Left forelimb (tissue), 1 donor: ENCODE measurements around the gene AP1B1.
A peak's percentile ranks its signal among the peaks of the same experiment; 100 is the strongest.

ENCODE experiments used
- DNase-seq: peaks from one replicate; pipeline ENCODE4 v3.0.0-alpha.2; 2018; ENCODE audit warnings: low spot score

AP1B1 gene

DNA sequence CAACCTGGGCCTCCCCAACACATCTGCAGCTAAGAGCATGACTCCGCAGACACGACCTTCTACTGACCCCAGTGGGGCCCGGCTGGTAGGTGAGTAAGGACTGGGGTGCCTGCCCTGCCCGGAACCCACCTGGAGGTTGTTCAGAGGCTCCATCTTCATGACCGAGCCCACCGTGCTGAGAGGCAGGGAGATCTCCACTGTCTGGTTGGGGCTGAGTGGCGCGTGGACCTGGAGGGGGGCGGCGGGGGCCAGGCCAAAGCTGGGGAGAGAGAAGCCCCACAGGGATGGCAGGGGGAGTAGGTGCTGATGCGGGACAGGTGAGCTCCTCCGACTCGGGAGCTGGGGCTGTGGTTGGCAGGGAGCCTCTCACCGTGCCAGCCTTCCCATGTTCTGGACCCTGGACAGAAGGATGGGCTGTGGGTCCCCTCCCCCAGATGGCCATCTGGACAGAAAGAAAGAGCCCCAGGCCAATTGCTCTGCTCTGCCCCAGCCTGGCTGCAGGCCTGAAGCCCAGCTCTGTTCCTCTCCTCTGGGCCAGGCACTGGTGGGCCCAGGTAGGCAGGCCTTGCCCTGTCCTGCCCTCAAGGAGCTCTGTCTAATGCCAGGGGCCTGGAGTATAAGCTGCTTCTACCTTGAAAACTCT lies 56.6 kb downstream of the AP1B1 start:
- DNase-seq, result no peak

- no peak for DNase-seq
Measured at GRCh38 chr22:29331213-29331612, 57.2 kb downstream of the AP1B1 start.

DNA sequence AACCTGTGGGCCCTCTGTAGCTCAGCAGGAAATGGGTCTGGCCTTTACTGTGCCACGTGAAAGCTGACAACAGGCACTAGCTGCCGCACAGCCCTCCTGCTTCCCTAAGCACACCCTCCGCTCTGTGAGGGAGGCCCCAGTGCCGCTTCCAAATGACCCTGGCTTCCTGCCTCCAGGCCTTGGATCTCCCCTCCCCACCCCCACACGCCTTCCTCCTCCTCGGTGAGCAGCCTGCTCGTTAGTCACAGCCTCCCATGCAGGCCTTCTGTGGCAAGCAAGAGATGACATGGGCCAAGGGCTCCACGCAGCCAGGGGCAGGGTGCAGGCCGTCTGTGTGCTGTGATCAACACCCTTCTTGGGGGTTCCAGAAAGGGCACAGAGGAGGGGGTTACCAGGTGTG lies 57.6 kb downstream of the AP1B1 start:
- no peak for DNase-seq

- no peak for DNase-seq
Measured at GRCh38 chr22:29330291-29330690, 58.1 kb downstream of the AP1B1 start.

DNA sequence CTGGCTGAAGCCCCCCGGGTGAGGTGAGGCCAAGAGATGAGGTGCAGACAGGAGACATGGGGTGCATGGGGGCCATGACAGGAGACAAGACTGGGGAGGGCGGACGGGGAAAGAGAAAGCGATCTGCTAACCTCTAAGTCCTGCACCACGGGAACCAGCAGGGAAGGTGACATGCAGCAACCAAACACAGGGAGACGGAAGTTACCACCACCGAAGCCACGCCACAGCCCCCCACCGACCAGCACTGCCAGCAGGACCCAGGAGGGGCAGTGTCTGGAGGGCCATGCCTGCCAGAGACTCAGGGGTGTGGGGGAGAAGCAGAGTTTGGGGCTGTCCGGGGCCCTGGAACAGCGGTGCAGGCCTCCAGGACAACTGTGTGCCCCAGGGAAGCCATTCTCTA lies 58.8 kb downstream of the AP1B1 start:
- DNase-seq, result no peak

GRCh38 chr22:29328566-29329500 lies 59.5 kb downstream of the AP1B1 start:
- no peak for DNase-seq

DNA sequence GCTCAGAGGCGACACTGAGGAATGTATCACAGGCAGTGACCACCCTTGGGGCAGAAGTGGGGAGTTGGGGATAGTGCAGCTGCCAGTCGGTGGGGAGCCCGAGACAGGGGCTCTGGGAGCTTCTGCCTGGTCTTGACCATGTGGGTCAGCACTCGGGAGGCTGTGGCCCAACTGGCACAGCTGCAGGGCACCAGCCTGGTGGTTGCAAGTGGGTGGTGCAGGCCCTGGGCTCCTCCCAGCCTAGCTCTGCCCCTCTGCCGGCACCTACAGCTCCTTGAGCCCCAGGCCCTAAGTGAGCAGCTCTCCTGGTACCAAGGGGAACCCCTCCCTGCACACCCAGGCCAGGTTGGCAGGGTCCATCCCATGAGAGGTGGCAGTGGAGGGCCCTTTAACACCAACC lies 60.3 kb downstream of the AP1B1 start:
- DNase-seq, result no peak

- no peak for DNase-seq
Measured at GRCh38 chr22:29327089-29327764, 61.1 kb downstream of the AP1B1 start.

DNA sequence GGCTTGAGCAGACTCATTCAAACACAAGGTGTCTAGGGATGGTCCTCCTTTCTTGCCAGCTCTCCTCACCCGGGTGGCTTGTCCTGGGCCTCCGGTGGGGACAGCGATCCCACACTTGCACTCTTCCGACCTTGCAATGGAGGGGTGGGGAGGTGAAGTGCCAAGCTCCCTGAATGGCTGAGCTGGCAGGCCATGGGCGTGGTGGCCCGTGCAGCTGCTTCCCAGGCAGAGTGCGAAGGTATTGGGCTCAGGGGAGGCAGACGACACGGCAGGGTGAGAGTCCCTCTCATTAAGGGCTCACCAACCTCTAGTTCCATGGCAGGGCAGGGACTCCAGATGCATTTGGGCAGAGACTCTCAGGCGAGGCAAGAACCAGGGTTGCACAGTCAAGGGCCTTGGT lies 61.9 kb downstream of the AP1B1 start:
- DNase-seq, result no peak

GRCh38 chr22:29325785-29326315 lies 62.5 kb downstream of the AP1B1 start:
- no peak for DNase-seq

- no peak for DNase-seq
Measured at GRCh38 chr22:29325356-29325755, 63.0 kb downstream of the AP1B1 start.

GRCh38 chr22:29323641-29324040 lies 64.7 kb downstream of the AP1B1 start:
- DNase-seq, result no peak

DNA sequence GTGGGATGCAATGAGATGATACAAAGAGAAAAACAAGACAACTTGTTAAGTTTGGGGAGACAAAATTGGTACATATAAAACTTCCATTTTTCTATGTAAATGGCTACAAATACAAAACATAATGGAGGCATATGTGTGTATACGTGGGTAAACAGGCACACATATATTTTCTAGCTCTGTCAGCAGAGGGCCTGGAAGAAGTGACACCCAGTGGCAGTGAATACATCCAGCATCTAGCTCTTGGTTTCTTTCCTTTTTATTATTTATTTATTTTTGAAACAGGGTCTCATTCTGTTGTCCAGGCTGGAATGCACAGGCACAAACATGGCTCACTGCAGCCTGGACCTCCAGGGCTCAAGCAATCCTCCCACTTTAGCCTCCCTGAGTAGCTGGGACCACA lies 67.8 kb downstream of the AP1B1 start:
- DNase-seq, result no peak

DNA sequence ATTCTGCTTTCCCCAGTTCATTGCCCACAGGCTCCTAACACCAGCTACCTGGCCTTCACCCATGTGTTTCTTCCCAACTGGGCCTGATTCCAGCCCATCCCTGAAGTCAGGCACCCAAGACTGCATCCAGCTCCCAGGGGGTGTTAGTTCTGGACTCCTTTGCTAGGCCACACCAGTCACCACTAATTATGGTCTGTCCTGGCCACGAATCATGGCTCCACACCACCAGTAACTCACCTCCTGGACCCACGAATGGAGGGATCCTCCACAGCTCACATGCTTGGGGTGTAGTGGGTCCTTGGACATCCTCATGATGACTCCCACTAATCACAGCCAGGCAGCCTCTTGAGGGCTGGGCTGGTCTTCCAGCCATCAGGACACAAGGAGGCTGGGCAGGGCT lies 69.3 kb downstream of the AP1B1 start:
- DNase-seq, result no peak

- DNase-seq, result no peak
Measured at GRCh38 chr22:29317827-29318454, 70.4 kb downstream of the AP1B1 start.

DNA sequence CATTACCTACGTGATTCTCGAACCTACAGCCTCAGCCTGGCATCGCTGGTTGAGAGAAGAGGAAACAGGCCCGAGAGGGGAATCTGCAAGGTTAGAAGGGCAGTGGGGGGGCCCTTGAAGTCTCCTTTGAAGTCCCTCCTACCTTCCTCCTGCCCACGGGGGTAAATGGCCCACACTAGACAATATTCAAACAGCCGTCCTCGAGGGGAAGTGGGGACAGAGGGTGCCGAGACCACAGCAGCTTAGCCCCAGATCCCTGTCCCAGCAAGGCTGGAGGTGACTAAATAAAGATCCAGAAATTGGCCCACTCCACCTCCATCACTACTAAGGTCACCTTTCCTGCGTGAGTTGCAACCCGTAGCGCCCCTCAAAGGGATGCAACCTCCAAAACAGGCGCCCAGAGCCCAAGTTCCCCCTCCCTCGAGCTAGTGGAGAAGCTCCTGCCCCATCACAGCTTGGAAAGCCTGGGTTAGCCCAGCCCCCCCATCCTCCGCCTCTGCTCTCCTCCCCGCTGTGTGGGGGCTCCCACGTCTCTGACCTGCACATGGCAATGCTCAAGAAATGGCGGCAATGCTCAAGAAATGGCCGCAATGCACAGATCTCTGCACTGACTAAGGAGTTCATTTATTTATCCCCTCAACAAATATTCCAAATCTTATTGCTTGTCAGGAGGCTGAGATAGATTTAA lies 72.1 kb downstream of the AP1B1 start:
- DNase-seq, result no peak

GRCh38 chr22:29315286-29316140 lies 72.9 kb downstream of the AP1B1 start, which contains the start of gene RASL10A:
RASL10A (minus strand) TSS chr22:29315697; CDS start chr22:29315246, 451 bp downstream.
- no peak for DNase-seq

DNA sequence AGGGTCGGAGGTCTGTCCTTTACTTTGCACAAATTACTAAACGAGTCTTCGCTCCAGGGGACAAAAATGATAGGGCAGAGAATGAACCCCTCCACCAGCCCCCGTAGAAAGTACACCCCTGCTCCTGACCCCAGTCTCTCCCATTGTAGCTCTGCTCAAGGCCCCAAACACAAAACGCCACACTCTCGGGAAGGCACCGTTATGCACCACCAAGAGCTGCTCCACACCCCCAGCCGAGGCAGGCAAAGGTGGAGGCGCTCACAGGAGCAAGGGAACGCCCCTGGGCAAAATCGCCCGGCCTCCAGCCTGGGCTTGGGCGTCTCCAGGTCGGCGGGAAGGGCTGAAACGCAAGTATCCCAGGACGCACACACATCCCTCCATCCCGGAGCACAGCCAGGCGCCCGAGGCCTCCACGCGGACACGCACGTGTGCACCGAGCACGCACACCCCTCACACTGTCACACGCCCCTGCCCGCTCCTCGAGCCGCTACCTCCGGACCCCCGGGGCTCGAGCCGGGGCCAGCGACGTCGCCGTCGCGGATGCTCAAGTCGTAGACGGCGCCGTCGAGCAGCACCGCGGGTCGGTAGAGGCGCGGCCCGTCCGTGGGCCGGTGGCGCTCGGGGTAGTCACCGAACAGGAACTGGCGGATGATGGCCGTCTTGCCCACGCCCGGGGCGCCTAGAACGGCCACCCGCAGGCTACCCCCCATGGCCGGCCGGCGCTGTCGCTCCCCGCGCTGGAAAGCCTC lies 73.7 kb downstream of the AP1B1 start:
- no peak for DNase-seq

GRCh38 chr22:29313576-29314466 lies 74.5 kb downstream of the AP1B1 start:
- peak; percentile 66 for DNase-seq
